Gastrocnemius medialis (tissue), 4 donors: Measurements from ENCODE around the gene NPR2.

Experiments
- CTCF ChIP-seq, 5 experiments: fragments of 450-650 bp in 3 of 5; fragments of 200-600 bp in 2 of 5; sonication (generic) in 2 of 5; IDR thresholded peaks in 4 of 5; conservative IDR thresholded peaks in 1 of 5; 1 replicate in 4 of 5; 2 replicates in 1 of 5; pipeline ENCODE4 v1.5.1; 2016 to 2019; ENCODE audit warnings: antibody characterized with exemption in 5 of 5, mild to moderate bottlenecking in 3 of 5, moderate library complexity in 3 of 5
- POLR2A ChIP-seq, 2 donors: fragments of 450-650 bp; IDR thresholded peaks; one replicate each; pipeline ENCODE4 v1.6.1; 2017; ENCODE audit warnings: antibody characterized with exemption in 2 of 2, mild to moderate bottlenecking in 2 of 2, moderate library complexity in 2 of 2

- TF ChIP-seq POLR2A (IDR thresholded peaks at IDR 0.05) (no peak), CTCF (IDR thresholded peaks at IDR 0.05 in 4 of 5, conservative IDR thresholded peaks at IDR 0.05 in 1 of 5) (no peak)
Observed at GRCh38 chr9:35847792-35848572, 56.6 kb downstream of the NPR2 start.
